GM10847 (cell line): ENCODE measurements around the gene ADAM12.

ENCODE experiments used
- POLR2A ChIP-seq: IDR thresholded peaks from 2 replicates; pipeline ENCODE4 v1.6.1; 2011; ENCODE audit not compliant: insufficient read length; ENCODE audit errors: extremely low read depth

The ADAM12 gene

DNA sequence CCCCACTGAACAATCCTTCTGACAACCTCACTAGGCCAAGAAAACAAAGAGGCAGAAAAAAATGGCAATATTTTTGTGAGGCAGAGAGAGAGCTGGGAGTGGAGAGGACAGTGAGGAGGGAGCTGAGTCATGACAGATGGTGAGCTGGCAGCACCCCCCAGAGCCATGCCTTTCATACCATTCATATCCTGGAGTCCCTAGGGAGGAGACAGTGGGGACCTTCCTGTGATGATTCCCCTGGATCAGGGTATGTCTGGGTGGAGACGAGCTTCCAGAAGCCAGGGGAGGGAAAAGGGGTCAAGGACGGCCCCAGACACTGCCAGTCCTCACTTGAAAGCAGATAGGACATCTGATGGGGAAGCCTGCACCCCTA lies 160.5 kb downstream of the ADAM12 start:
- TF ChIP-seq POLR2A = no peak

DNA sequence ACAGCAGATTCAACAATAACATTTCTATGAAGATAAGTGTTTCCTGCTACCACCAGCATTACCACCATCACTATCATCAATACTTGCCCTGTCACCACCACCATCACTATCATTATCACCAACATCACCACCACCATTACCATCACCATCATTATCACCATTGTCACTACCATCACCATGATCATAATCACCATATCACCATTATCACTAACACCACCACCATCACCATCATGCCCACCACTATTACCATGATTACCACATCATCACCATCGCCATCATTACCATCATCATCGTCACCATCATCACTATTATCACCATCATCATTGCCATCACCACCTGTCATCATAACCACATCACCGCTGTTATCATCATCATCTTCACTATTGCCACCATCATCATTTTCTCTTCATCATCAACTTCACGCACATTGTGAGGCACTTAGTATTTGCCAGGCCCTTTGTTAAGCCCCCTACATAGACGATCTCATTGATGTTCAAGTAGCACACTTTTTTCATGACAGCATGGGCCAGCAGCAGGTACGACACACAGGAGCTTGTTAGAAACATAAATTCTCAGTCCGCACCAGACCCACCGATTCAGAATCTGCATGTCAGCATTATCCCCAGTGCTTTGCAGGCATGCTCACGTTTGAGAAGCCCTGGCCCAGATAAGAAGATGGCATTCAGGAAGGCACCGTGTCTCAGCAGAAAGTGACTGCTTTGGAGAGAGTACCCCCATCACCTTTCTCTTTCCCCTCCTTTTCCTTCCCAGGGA lies 161.1 kb downstream of the ADAM12 start:
- no peak for TF ChIP-seq POLR2A

GRCh38 chr10:126226205-126226604 lies 162.1 kb downstream of the ADAM12 start:
- no peak for TF ChIP-seq POLR2A

- TF ChIP-seq POLR2A = no peak
Measured at GRCh38 chr10:126225672-126226008, 162.6 kb downstream of the ADAM12 start.

- TF ChIP-seq POLR2A = no peak
Measured at GRCh38 chr10:126224967-126225671, 163.2 kb downstream of the ADAM12 start.

GRCh38 chr10:126223512-126224067 lies 164.7 kb downstream of the ADAM12 start:
- TF ChIP-seq POLR2A = no peak

- no peak for TF ChIP-seq POLR2A
Measured at GRCh38 chr10:126222736-126223511, 165.4 kb downstream of the ADAM12 start.

DNA sequence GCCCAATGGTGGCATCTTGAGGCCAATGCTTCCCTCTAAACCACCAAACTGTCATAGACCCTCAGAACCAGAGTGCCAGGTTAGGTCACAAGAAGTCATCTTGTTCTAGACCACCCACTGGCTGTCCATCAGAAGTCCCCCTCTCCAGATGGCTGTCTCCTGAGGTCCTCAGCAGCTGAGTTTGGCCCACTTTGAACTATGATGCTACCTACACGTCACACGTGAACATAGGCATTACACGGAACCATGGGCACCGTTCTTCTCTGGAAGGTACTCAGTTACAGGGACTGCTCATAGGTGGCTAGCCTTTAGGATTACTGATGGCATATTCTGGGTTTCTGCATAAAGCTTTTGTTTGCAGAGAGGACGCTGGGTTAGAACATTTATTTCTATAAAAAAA lies 166.4 kb downstream of the ADAM12 start:
- TF ChIP-seq POLR2A = no peak

DNA sequence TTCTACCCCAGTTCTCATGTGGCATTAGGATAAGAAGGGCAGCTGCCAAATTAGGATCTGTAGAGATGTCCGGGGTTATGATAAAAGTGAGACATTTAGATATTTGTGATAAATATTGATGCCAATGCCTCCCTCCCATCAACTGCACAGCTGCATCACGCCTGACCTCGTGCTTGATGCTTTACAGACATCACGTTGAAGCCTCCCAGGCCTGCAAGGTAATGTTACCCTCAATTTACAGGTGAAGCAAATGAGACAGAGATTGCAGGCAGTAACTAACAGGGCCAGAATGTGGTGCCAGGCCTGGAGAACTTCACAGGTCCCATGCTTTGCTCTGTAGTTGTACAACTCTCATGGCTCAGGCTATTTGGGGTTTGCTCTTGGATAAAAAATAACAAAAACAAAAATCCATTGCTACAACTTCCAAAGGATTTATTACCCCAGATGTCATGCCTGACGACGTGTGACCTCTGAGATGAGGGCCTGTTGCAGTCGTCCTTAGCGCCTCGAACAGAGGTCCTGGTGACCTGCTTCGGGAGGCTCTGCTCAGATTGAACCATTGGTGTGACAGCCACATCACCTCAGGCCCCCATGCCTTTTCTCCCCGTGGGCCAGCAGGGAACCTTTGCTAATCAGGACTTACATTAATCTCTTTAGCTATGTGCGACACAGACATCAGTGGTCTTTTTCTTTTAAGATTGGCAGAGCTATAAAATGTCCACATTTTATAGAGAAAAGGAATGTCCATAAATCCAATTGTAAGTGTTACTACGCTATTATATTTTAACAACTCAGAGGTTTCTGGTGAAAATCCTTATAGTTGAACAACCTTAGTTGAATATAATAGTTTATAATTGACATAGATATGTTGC lies 169.3 kb downstream of the ADAM12 start:
- no peak for TF ChIP-seq POLR2A

GRCh38 chr10:126218174-126218573 lies 170.1 kb downstream of the ADAM12 start:
- TF ChIP-seq POLR2A = no peak

DNA sequence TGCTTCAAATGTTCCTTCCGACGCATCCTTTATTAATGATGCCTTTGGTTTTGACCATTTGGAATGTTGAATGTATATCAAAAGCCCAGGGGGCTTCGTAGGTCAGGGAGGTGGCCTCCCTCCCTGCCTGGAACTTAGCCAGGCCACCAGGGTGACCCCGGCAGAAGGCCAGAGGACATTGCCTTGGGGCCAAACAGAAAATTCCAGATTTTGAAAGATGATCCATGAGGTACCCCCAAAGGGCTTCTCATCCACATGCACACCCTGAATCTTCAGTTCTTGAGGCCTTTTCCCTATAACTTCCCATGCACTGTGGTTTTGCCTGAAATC lies 171.7 kb downstream of the ADAM12 start:
- no peak for TF ChIP-seq POLR2A

GRCh38 chr10:126215746-126216631 lies 172.3 kb downstream of the ADAM12 start:
- no peak for TF ChIP-seq POLR2A

DNA sequence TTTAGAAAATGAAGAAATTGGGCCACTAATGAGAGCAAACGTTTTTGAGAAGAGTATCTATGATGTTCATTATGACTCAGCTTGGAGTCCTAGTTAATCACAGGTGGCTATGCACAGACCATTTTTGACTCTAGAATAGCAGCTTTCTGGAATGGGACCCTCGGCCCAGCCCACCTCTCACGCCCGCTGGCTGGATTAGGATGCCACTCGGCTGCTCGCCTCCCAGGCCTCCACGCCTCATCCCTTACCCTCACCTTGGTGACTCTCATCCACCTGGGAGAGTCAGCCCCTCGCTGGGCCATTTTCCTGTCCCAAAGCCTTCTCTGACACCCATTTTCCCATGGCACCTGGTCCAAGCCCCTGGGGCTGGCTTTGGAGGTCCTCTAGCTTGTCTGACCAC lies 173.6 kb downstream of the ADAM12 start:
- no peak for TF ChIP-seq POLR2A

DNA sequence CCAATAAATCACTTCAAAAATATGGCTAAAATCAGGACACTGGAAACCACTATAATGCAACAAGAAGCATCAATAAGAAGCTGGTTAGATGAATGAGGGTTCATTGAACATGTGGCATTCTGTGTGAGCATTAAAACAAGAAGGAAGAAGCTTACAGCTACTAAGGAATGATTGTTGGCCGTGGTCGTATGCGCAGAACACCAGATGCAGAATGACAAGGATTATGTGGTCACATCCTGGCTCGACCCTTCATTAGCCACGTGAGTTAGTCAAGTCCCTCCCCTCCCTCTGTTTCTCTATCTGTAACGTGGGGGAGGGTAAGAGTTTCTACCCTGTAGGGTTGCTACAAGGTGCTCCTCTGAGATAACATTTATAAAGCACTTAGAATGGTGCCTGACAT lies 174.3 kb downstream of the ADAM12 start:
- no peak for TF ChIP-seq POLR2A
